Ovary (tissue), 3 donors: ENCODE results near the gene GNPAT.

Experiments
- CTCF ChIP-seq, 3 donors: fragments of 450-650 bp in 2 of 3; fragments of 200-600 bp in 1 of 3; IDR thresholded peaks; one replicate each; pipeline versions ENCODE4 v1.5.1 to v1.8.0; 2016 to 2022; ENCODE audit warnings: antibody characterized with exemption in 3 of 3, mild to moderate bottlenecking in 1 of 3
- EP300 ChIP-seq: sonication (generic); formaldehyde crosslinking; IDR thresholded peaks from one replicate; pipeline ENCODE4 v1.6.1; 2017; ENCODE audit warnings: antibody characterized with exemption
- donor health status: DM: no; HTN: no; CAD: no.

- TF ChIP-seq CTCF (IDR thresholded peaks at IDR 0.05) (no peak), EP300 (no peak)
These were observed 38.1 kb downstream of the GNPAT start for GRCh38 chr1:231279081-231279480.
